HepG2 (cell line): ENCODE measurements around the gene PRM3. TPM values are rescaled to one million over a fixed set of nuclear protein-coding genes. Genes with fewer than 3 reads are reported as not detected.

Source experiments
- CHD4 ChIP-seq: fragments of 200-600 bp; sonication (generic); IDR thresholded peaks from 2 replicates; pipeline ENCODE4 v1.7.0; 2017; ENCODE audit warnings: mild to moderate bottlenecking, low read length, borderline replicate concordance
- HDAC1 ChIP-seq: sonication (generic); formaldehyde crosslinking; IDR thresholded peaks from 2 replicates; pipeline ENCODE4 v1.5.1; 2020; ENCODE audit warnings: mild to moderate bottlenecking, missing genetic modification reagents
- HNRNPK ChIP-seq: fragments of 200-400 bp; formaldehyde crosslinking; IDR thresholded peaks from 2 replicates; pipeline ENCODE4 v1.6.1; 2018; ENCODE audit warnings: low read length, low read depth, moderate library complexity, mild to moderate bottlenecking; ENCODE audit not compliant: poor library complexity, severe bottlenecking
- PBX2 ChIP-seq: IDR thresholded peaks from 2 replicates; pipeline ENCODE4 v1.6.1; 2016; ENCODE audit warnings: control low read depth
- POLR2AphosphoS5 ChIP-seq: IDR thresholded peaks from 2 replicates; pipeline ENCODE4 v1.6.1; 2012; ENCODE audit warnings: low read depth, low read length
- RELA ChIP-seq: sonication (generic); formaldehyde crosslinking; IDR thresholded peaks from 2 replicates; pipeline ENCODE4 v1.4.0; 2020; ENCODE audit warnings: missing genetic modification reagents
- SIX1 ChIP-seq: sonication (generic); formaldehyde crosslinking; IDR thresholded peaks from 2 replicates; pipeline ENCODE4 v1.4.0; 2020; ENCODE audit warnings: missing genetic modification reagents, borderline replicate concordance
- TARDBP ChIP-seq: sonication (generic); formaldehyde crosslinking; IDR thresholded peaks from 2 replicates; pipeline ENCODE4 v1.8.0; 2022; ENCODE audit warnings: mild to moderate bottlenecking, missing genetic modification reagents
- TGIF2 ChIP-seq: IDR thresholded peaks from 2 replicates; pipeline ENCODE4 v1.6.1; 2016; ENCODE audit warnings: control low read depth, missing compliant biosample characterization
- ZFX ChIP-seq: sonication (generic); formaldehyde crosslinking; IDR thresholded peaks from 2 replicates; pipeline ENCODE4 v1.4.0; 2020; ENCODE audit warnings: mild to moderate bottlenecking, low read depth, missing genetic modification reagents, moderate library complexity
- ZKSCAN1 ChIP-seq: fragments of 150-350 bp; IDR thresholded peaks from 2 replicates; pipeline ENCODE4 v1.6.1; 2014; ENCODE audit warnings: low read length
- ZNF18 ChIP-seq: sonication (generic); formaldehyde crosslinking; IDR thresholded peaks from 2 replicates; pipeline ENCODE4 v1.8.0; 2022; ENCODE audit warnings: mild to moderate bottlenecking, missing genetic modification reagents; ENCODE audit not compliant: insufficient replicate concordance
- ZNF556 ChIP-seq: sonication (generic); formaldehyde crosslinking; IDR thresholded peaks from 2 replicates; pipeline ENCODE4 v1.4.0; 2020; ENCODE audit warnings: mild to moderate bottlenecking, missing genetic modification reagents, borderline replicate concordance
- ZNF558 ChIP-seq: sonication (generic); formaldehyde crosslinking; IDR thresholded peaks from 2 replicates; pipeline ENCODE4 v1.9.0; 2022; ENCODE audit warnings: mild to moderate bottlenecking, missing genetic modification reagents, borderline replicate concordance
- ZNF770 ChIP-seq: sonication (generic); formaldehyde crosslinking; IDR thresholded peaks from 2 replicates; pipeline ENCODE4 v1.5.0; 2020; ENCODE audit warnings: mild to moderate bottlenecking, missing genetic modification reagents
- polyA plus RNA-seq, 8 experiments: library from polyadenylated mRNA; depleted of rRNA in 3 of 8; stranded (reverse) in 7 of 8; unstranded in 1 of 8; fragments of >200 nt; fragmentation: Illumina TruSeq in 4 of 8; extraction: Trizol in 4 of 8; gene quantifications; 2 replicates each; pipeline versions ENCODE4 v1.2.1 to v1.2.3, GENCODE V29; 2011 to 2016; ENCODE audit warnings: low read depth in 4 of 8, missing spikeins in 1 of 8, mixed read lengths in 1 of 8; ENCODE audit not compliant: insufficient read depth in 1 of 8
- total RNA-seq, 5 experiments: library from RNA; depleted of rRNA; stranded (reverse); fragments of >200 nt; fragmentation: Illumina TruSeq; extraction: Trizol; gene quantifications; 2 replicates each; pipeline ENCODE4 v1.2.3, GENCODE V29; 2016; ENCODE audit warnings: low read depth in 1 of 5
- TF ChIP-seq, protein P1 (sequence below): sonication (generic); formaldehyde crosslinking; IDR thresholded peaks from 2 replicates; pipeline ENCODE4 v1.8.0; 2022; ENCODE audit warnings: missing genetic modification reagents, mild to moderate bottlenecking, inconsistent platforms, borderline replicate concordance
- TF ChIP-seq, protein P2 (sequence below): sonication (generic); formaldehyde crosslinking; IDR thresholded peaks from 2 replicates; pipeline ENCODE4 v1.5.0; 2020; ENCODE audit warnings: mild to moderate bottlenecking, missing genetic modification reagents, borderline replicate concordance

The PRM3 gene
- total and polyA plus RNA-seq, 2 of the 13 experiments (the other 11 are each of a cell fraction or from before 2014, with no cell fraction given) = not detected

- TF ChIP-seq, protein P1, sequence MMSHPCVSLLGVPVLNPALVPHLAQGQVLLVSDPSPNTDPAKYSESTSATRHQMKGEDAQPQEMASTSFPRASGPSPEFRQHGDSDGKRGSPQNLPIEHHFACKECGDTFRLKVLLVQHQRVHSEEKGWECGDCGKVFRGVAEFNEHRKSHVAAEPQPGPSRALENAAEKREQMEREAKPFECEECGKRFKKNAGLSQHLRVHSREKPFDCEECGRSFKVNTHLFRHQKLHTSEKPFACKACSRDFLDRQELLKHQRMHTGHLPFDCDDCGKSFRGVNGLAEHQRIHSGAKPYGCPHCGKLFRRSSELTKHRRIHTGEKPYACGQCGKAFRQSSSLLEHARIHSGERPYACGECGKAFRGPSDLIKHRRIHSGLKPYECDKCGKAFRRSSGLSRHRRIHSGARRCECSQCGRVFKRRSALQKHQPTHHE (CRISPR knock-in tag) = no peak
- TF ChIP-seq, protein P2, sequence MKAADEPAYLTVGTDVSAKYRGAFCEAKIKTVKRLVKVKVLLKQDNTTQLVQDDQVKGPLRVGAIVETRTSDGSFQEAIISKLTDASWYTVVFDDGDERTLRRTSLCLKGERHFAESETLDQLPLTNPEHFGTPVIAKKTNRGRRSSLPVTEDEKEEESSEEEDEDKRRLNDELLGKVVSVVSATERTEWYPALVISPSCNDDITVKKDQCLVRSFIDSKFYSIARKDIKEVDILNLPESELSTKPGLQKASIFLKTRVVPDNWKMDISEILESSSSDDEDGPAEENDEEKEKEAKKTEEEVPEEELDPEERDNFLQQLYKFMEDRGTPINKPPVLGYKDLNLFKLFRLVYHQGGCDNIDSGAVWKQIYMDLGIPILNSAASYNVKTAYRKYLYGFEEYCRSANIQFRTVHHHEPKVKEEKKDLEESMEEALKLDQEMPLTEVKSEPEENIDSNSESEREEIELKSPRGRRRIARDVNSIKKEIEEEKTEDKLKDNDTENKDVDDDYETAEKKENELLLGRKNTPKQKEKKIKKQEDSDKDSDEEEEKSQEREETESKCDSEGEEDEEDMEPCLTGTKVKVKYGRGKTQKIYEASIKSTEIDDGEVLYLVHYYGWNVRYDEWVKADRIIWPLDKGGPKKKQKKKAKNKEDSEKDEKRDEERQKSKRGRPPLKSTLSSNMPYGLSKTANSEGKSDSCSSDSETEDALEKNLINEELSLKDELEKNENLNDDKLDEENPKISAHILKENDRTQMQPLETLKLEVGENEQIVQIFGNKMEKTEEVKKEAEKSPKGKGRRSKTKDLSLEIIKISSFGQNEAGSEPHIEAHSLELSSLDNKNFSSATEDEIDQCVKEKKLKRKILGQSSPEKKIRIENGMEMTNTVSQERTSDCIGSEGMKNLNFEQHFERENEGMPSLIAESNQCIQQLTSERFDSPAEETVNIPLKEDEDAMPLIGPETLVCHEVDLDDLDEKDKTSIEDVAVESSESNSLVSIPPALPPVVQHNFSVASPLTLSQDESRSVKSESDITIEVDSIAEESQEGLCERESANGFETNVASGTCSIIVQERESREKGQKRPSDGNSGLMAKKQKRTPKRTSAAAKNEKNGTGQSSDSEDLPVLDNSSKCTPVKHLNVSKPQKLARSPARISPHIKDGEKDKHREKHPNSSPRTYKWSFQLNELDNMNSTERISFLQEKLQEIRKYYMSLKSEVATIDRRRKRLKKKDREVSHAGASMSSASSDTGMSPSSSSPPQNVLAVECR = peak; percentile 80
- TF ChIP-seq ZKSCAN1 (0 out of 2 replicates have a peak, but pooled peaks have one; percentile 3), ZFX (CRISPR knock-in tag) (no peak; the same call in 1 of the 2 replicates), RELA (CRISPR knock-in tag) (no peak), CHD4 (no peak), ZNF556 (peak; percentile 37; the same call in 1 of the 2 replicates), TGIF2 (peak; percentile 86), ZNF18 (no peak), HDAC1 (CRISPR knock-in tag) (peak; percentile 83), ZNF770 (CRISPR knock-in tag) (no peak), POLR2AphosphoS5 (0 out of 2 replicates have a peak, but pooled peaks have one; percentile 26), SIX1 (CRISPR knock-in tag) (peak; percentile 44; the same call in 1 of the 2 replicates), ZNF558 (CRISPR knock-in tag) (no peak), TARDBP (CRISPR knock-in tag) (peak; percentile 54; the same call in 1 of the 2 replicates), HNRNPK (no peak), PBX2 (CRISPR knock-in tag) (no peak)
These were observed 14.6 kb downstream of the PRM3 start (continued) for GRCh38 chr16:11258553-11259492.
